ENCODE data around the gene MAGEE1. TPM values are rescaled to one million over a fixed set of nuclear protein-coding genes. Genes with fewer than 3 reads are reported as not detected.

MAGEE1 gene
- total and polyA plus RNA-seq, 2 experiments from 2014 or later, result 0.52 to 1.7 TPM

- H3K27me3 ChIP-seq, result no peaks in the 10 kb centered on the region
- H3K4me2 ChIP-seq, result no peak overlapping the region
- no peaks in the 10 kb centered on the region for H3K36me3 ChIP-seq (replicated peaks; ENCODE audit: insufficient read depth, low read depth)
- H3K79me2 ChIP-seq, result no peaks in the 10 kb centered on the region
- no peaks in the 10 kb centered on the region for H3K4me1 ChIP-seq (ENCODE audit: insufficient read depth)
- no peaks in the 10 kb centered on the region for H4K20me1 ChIP-seq (ENCODE audit: insufficient read depth, poor library complexity, severe bottlenecking)
- no peaks in the 10 kb centered on the region for H3K9me2 ChIP-seq (replicated peaks; ENCODE audit: insufficient read depth)
- H3K27ac ChIP-seq, result no peak overlapping the region
- DNase-seq (ENCODE audit: low spot score), result no peak
- 96% methylated on average over 1 of the region's 1 CpG for WGBS (ENCODE audit: low lambda C conversion rate, missing lambda C conversion rate)
- H2AFZ ChIP-seq, result no peak overlapping the region
- no peak overlapping the region for H3K4me3 ChIP-seq
- no peaks in the 10 kb centered on the region for H3K9me3 ChIP-seq (ENCODE audit: low read depth)
- TF ChIP-seq EZH2 (IDR thresholded peaks at IDR 0.05; ENCODE audit: borderline replicate concordance), result no peak
- no peak for TF ChIP-seq EZH2phosphoT487 (IDR thresholded peaks at IDR 0.05; ENCODE audit: low read depth, severe bottlenecking, unreplicated experiment)
- TF ChIP-seq, protein P1, sequence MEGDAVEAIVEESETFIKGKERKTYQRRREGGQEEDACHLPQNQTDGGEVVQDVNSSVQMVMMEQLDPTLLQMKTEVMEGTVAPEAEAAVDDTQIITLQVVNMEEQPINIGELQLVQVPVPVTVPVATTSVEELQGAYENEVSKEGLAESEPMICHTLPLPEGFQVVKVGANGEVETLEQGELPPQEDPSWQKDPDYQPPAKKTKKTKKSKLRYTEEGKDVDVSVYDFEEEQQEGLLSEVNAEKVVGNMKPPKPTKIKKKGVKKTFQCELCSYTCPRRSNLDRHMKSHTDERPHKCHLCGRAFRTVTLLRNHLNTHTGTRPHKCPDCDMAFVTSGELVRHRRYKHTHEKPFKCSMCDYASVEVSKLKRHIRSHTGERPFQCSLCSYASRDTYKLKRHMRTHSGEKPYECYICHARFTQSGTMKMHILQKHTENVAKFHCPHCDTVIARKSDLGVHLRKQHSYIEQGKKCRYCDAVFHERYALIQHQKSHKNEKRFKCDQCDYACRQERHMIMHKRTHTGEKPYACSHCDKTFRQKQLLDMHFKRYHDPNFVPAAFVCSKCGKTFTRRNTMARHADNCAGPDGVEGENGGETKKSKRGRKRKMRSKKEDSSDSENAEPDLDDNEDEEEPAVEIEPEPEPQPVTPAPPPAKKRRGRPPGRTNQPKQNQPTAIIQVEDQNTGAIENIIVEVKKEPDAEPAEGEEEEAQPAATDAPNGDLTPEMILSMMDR (IDR thresholded peaks at IDR 0.05; ENCODE audit: poor library complexity), result no peak
Observed at GRCh38 chrX:76420237-76420636, 7.3 kb upstream of the MAGEE1 start.

GRCh38 chrX:76428243-76429130 is 977 bp downstream of the MAGEE1 start:
- peak overlapping the region; percentile 75 for H3K4me3 ChIP-seq
- H3K9me3 ChIP-seq (ENCODE audit: low read depth), result no peaks in the 10 kb centered on the region
- no peaks in the 10 kb centered on the region for H3K36me3 ChIP-seq (replicated peaks; ENCODE audit: insufficient read depth, low read depth)
- H3K9me2 ChIP-seq (replicated peaks; ENCODE audit: insufficient read depth), result no peaks in the 10 kb centered on the region
- no peaks in the 10 kb centered on the region for H3K4me1 ChIP-seq (ENCODE audit: insufficient read depth)
- TF ChIP-seq, protein P1 (IDR thresholded peaks at IDR 0.05; ENCODE audit: poor library complexity), result no peak
- TF ChIP-seq EZH2phosphoT487 (IDR thresholded peaks at IDR 0.05; ENCODE audit: low read depth, severe bottlenecking, unreplicated experiment) (no peak), EZH2 (IDR thresholded peaks at IDR 0.05; ENCODE audit: borderline replicate concordance) (no peak)
- WGBS (ENCODE audit: low lambda C conversion rate, missing lambda C conversion rate), result 55% methylated on average over 44 of the region's 60 CpGs
- H3K79me2 ChIP-seq, result no peaks in the 10 kb centered on the region
- H4K20me1 ChIP-seq (ENCODE audit: insufficient read depth, poor library complexity, severe bottlenecking), result no peaks in the 10 kb centered on the region
- no peak overlapping the region for H3K27ac ChIP-seq
- peak overlapping the region; percentile 82 for H3K4me2 ChIP-seq
- no peaks in the 10 kb centered on the region for H3K27me3 ChIP-seq
- peak; percentile 16 for DNase-seq (ENCODE audit: low spot score)
- peak overlapping the region; percentile 74 for H2AFZ ChIP-seq

DNA sequence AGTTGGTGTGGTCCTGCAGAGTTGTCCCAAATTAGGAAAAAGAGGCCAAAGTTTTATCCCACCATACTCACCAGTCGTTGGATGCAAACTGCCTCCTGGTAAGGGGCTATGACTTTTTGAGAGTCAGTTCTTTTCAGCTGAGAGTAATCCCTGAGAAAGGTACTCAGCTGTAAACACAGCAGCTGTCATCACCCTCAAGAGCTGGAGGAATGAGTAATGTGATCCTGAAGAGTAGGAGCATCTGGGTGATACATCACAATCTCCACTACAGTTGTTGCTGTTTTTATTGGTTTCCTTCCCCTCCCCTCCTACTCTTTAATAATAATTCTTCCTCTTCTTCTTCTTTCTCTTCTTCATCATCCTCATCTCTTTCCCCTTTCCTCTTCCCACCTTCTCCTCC is 5.7 kb downstream of the MAGEE1 start:
- Histone ChIP-seq H3K27me3 (no peaks in the 10 kb centered on the region), H3K36me3 (replicated peaks; ENCODE audit: insufficient read depth, low read depth) (no peaks in the 10 kb centered on the region), H3K9me3 (ENCODE audit: low read depth) (no peaks in the 10 kb centered on the region), H3K9me2 (replicated peaks; ENCODE audit: insufficient read depth) (no peaks in the 10 kb centered on the region), H3K79me2 (no peaks in the 10 kb centered on the region), H4K20me1 (ENCODE audit: insufficient read depth, poor library complexity, severe bottlenecking) (no peaks in the 10 kb centered on the region), H3K4me2 (no peak overlapping the region), H3K27ac (no peak overlapping the region), H2AFZ (no peak overlapping the region), H3K4me1 (ENCODE audit: insufficient read depth) (no peaks in the 10 kb centered on the region), H3K4me3 (no peak overlapping the region)
- TF ChIP-seq, protein P1 (IDR thresholded peaks at IDR 0.05; ENCODE audit: poor library complexity), result no peak
- TF ChIP-seq EZH2 (IDR thresholded peaks at IDR 0.05; ENCODE audit: borderline replicate concordance) (no peak), EZH2phosphoT487 (IDR thresholded peaks at IDR 0.05; ENCODE audit: low read depth, severe bottlenecking, unreplicated experiment) (no peak)
- no peak for DNase-seq (ENCODE audit: low spot score)
- WGBS (ENCODE audit: low lambda C conversion rate, missing lambda C conversion rate), result 40% methylated on average over 1 of the region's 1 CpG
